PC-9 (cell line): ENCODE measurements around the gene CHST1.

Experiments
- EZH2 ChIP-seq: fragments of 200-600 bp; sonication (generic); IDR thresholded peaks from 2 replicates; pipeline ENCODE4 v1.8.0; 2017; ENCODE audit warnings: antibody characterized with exemption, low read depth
- TF ChIP-seq, protein P1 (sequence below): fragments of 200-600 bp; sonication (generic); conservative IDR thresholded peaks from 2 replicates; pipeline ENCODE4 v1.6.1; 2017; ENCODE audit warnings: mixed run types, antibody characterized with exemption, mild to moderate bottlenecking, moderate library complexity

- TF ChIP-seq, protein P1, sequence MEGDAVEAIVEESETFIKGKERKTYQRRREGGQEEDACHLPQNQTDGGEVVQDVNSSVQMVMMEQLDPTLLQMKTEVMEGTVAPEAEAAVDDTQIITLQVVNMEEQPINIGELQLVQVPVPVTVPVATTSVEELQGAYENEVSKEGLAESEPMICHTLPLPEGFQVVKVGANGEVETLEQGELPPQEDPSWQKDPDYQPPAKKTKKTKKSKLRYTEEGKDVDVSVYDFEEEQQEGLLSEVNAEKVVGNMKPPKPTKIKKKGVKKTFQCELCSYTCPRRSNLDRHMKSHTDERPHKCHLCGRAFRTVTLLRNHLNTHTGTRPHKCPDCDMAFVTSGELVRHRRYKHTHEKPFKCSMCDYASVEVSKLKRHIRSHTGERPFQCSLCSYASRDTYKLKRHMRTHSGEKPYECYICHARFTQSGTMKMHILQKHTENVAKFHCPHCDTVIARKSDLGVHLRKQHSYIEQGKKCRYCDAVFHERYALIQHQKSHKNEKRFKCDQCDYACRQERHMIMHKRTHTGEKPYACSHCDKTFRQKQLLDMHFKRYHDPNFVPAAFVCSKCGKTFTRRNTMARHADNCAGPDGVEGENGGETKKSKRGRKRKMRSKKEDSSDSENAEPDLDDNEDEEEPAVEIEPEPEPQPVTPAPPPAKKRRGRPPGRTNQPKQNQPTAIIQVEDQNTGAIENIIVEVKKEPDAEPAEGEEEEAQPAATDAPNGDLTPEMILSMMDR: no peak
- TF ChIP-seq EZH2: no peak
Measured at GRCh38 chr11:45650166-45651095, 15.0 kb downstream of the CHST1 start.
